Posterior vena cava (tissue), 2 donors: ENCODE data around the gene OPRD1. TPM values are rescaled to one million over a fixed set of nuclear protein-coding genes. Genes with fewer than 3 reads are reported as not detected.
A peak's percentile ranks its signal among the peaks of the same experiment; 100 is the strongest.
"Not testable (repeated sequence)": the region's sequence is repeated elsewhere in the genome, so short reads cannot be mapped to it uniquely, and the experiment has no call there.

Experiments
- DNase-seq: peaks from one replicate; pipeline ENCODE4 v3.0.0-alpha.2; 2020; ENCODE audit warnings: low spot score
- intact Hi-C, 2 donors: fragments of 100-400 bp; cut with DNase I; formaldehyde crosslinking; loops; one replicate each; pipeline versions ENCODE4 v1.14.1 to v1.14.2; 2022 to 2023
- total RNA-seq, 2 donors: library from RNA; stranded (reverse); fragmentation: NEBNext Ultra II Directional; extraction: Animal tissue kit (Norgen Biotek cat#: 25700); gene quantifications; one replicate each; pipeline ENCODE4 v1.2.1, GENCODE V29; 2021
- donor health status: DM: yes; HTN: yes; CAD: no.
- donor health status: DM: yes; HTN: yes; CAD: no.

OPRD1 gene
- total RNA-seq, 2 donors from 2014 or later = not detected

DNA sequence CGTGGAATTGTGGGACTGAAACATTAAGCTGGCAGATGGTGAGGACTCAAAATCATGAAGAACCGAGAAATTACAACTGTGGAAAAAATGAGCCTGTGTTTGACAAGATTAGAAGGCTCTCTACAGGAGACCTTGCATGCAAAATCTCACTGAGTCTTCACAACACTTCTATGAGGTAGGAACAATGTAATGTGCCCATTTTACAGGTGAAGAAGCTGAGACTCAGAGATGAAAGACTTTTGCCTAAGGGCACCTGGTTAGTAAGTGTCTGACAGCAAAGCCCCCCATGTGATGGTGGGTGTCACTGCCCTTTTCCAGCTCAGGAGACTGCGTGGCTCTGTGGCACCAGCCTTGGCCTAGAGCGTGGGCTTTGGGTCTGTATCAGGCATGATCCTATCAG, 21.0 kb downstream of the OPRD1 start:
- DNase-seq = no peak
- intact Hi-C loops = no loop called here

DNA sequence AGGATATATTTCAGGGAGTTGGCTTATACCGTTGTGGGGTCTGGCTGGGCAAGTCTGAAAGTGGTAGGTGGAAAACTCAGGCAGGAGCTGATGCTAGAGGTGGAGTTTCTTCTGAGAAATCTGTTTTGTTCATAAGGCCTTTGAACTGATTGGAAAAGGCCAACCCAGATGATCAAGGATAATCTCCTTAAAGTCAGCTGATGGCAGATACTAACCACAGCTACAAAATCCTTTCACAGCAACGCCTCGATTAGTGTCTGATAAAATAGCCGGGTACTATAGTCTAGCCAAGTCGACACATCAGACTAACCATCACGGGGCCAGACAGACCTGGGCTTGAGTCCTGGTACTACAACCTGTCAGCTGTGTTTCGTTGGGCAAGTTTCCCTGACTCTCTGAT, 21.4 kb downstream of the OPRD1 start:
- DNase-seq = peak; percentile 37
- intact Hi-C loops = no loop called here

GRCh38 chr1:28835237-28835650, 23.3 kb downstream of the OPRD1 start:
- DNase-seq = no peak
- intact Hi-C loops = no loop called here

- DNase-seq = no peak
- intact Hi-C loops = no loop called here
Observed at GRCh38 chr1:28836421-28836956, 24.5 kb downstream of the OPRD1 start.

DNA sequence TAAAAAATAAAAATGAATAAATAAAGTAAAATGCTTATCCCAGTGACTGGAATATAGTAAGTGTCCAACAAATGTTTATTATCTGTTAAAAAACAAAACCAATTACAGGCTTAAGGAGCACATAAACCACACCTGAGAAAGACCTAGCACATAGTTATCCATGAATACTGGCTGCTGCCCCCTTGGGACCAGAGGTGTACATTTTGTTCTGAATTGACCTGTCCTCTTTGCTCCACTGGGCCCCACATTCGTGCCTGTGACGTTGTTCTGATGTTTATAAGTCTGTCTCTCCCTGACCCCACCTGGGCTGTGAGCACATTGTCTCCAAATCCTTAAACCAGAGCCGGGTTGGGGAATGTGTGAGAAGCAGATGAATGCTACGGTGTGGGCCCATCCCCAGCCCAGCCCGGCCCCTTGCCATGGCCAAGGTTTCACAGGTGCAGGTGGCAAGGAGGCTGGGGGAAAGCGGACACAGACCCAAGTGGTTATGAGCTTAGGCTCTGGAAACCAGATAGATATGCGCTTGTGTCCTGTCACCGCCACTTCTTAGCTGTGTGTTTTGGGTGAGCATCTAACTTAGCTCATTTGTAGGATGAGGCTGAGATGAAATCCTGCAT, 29.1 kb downstream of the OPRD1 start:
- intact Hi-C loops = no loop called here
- DNase-seq = no peak

DNA sequence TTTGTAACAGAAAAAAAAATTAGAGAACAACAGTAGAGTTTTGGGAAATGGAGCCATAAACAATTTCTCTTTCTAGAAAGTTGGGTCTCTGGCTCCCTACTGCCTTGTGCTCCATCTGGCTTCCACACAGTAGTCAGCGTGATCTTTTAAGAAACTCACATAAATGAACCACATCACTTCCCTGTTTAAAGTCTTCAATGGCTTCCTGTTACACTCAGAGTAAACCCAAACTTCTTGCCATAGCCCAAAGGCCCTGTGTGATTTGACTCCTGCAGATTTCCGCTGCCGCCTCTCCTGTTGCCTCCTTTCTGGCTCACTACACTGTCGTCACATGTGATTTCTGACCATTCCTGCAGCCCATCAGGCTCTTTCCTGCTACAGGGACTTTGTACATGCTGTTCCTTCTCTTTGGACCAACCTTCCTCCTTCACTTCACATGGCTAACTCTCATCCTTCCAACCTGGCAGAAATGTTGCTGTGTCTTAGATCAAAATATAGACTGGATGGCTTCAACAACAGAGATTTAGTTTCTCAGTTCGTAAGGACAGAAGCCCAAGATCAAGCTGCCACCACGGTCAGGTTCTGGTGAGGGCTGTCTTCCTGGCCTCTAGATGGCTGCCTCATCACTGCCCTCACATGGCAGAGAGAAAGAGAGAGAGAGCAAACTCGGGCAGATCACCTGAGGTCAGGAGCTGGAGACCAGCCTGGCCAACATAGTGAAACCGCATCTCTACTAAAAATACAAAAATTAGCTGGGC, 34.0 kb downstream of the OPRD1 start:
- DNase-seq = no peak
- intact Hi-C loops = no loop called here

DNA sequence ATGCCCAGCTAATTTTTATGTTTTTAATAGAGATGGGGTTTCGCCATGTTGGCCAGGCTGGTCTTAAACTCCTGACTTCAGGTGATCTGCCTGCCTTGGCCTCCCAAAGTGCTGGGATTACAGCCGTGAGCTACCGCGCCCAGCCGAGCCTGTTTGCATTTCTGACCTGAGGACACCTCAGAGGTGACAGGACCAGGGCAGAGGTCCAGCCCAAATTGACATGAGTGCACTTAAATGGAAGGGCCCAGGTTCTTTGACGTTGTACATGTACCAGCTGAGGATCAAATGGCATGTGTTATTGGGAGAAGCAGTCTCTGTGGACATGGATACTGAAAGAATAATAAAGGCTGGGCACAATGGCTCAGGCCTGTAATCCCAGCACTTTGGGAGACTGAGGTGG, 35.2 kb downstream of the OPRD1 start:
- DNase-seq, intact Hi-C loops: not testable (repeated sequence)

DNA sequence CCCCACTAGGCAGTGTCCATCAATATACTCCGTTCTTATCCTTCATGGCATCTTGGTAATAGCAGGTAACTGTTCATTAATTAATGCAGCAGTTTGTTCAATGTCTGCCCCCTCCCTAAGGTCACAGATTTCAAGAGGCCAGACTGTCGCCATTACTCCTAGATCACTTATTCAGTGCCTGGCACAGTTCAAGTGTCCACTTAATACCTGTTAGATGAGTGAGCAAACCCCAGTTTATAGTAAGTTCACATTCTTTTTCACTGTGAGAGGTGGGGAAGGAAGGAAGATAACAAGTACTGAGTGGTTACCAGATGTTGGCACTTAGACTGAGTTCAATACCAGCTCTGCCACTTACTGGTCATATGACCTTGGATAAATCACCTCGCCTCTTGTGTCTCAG, 36.4 kb downstream of the OPRD1 start:
- intact Hi-C loops = no loop called here
- no peak for DNase-seq

DNA sequence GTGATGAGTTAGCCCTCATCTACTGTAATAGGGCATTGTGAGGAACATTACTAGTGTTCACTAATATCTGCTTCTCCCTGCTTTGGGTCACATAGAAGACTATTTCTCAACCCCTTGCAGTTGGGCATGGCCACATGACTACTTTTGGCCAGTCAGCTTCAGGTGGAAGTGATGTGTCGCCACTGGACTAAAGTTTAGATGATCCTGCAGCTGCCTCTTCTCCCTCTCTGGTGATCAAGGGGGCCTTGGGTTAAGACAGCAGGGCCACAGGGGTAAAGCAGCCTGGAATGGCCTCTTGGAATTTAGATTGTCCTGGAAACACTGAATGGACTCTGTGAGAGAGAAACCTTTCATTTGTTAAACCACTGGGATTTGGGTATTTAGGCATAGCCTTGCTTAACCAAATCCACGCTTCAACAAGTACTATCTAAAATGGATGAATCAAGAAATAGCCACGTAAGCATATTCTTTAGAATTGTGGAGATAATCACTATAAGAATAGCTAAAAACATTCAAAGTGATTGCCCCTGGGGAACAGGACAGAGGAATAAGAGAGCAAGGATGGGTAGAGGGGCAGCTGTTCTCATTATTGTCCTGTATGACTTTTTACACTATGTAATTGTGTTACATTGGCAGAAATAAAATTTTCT, 41.2 kb downstream of the OPRD1 start:
- intact Hi-C loops = no loop called here
- no peak for DNase-seq

DNA sequence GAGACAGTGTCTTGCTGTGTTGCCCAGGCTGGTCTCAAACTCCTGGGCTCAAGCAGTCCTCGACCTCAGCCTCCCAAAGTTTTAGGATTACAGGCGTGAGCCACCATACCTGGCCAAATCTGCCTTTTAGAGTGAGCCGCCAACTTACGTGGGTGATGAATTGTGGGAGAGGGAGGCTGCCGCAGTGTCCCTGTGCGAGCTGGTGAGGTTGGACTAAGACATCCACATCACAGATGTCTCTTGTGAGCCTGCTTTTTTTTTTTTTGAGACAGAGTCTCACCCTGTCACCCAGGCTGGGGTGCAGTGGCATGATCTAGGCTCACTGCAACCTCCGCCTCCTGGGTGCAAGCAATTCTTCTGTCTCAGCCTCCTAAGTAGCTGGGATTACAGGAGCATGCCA, 42.4 kb downstream of the OPRD1 start:
- intact Hi-C loops, DNase-seq: not testable (repeated sequence)

DNA sequence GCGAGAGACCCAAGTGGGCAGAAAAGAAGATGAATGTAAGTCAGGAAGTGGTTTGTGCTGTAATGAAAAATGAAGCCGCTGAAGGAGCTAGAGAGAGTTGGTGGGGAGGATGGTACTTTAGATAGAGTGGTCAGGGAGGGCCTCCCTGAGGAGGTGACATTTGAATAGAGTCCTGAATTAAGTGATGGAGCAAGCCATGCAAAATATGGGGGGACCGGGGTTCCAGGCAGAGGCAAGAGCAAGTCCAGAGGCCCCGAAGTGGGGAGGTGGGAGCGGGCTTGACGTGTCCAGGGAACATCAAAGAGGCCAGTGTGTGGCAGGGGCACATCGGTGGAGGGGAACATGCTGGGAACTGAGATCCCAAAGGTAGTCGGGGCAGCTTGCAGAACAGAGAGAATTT, 43.1 kb downstream of the OPRD1 start:
- DNase-seq = no peak
- intact Hi-C loops = no loop called here

- intact Hi-C loops = no loop called here
- no peak for DNase-seq
Observed at GRCh38 chr1:28855469-28855951, 43.5 kb downstream of the OPRD1 start.

- no peak for DNase-seq
- intact Hi-C loops = no loop called here
Observed at GRCh38 chr1:28855969-28856368, 44.0 kb downstream of the OPRD1 start.

DNA sequence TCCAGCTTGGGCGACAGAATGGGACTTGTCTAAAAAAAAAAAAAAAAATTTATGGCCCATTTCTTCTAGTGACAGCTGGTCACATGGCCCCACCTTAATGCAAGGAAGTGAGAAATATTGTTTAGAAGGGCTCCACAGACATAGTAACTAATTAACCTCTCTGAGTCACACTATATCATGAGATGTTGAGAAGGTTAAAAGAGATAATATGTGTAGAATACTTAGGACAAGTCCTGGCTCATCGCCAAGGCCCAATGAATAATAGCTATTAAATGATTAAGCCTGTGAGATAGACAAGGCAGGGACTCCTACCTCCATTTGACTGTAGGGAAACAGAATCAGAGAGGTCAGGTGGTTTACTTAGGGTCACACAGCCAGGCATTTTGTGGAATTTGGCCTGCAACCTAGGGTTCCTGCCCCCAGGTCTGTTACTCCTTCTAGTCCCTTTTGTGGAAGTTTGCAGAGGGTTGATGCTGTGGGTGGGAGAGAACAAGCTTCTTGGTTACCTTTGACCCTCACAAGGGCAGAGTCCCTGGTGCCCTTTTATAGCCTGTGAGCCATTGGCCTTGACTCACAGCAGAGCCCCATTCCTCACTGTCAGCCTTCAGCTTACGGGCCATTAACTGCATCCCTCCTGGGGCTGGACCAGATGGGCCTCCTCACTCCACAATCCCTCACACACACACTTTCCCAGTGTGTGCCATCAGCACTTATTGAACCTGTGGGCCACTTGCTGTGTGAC, 48.5 kb downstream of the OPRD1 start:
- DNase-seq = no peak
- intact Hi-C loops = no loop called here

- intact Hi-C loops = no loop called here
- no peak for DNase-seq
Observed at GRCh38 chr1:28862571-28863403, 50.8 kb downstream of the OPRD1 start.

DNA sequence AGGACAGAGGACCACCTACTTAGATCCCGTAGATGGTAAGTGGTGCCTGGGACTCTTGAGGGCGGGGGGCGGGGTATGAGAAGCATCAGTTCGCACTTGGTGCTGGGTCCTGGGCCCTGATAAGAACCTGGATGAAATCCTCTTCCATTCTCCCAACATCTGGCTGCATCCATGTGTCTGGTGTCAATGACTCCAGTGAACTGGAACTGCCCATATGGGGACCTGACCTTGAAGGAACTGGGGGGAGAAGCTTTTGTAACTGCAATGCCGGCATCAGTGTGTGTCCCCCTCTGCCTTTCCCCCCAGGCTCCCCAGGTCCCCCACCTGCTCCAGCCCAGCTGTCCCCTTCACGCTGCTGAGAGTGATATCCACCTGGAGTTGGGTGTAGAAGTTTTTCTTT, 52.7 kb downstream of the OPRD1 start:
- intact Hi-C loops = no loop called here
- no peak for DNase-seq

DNA sequence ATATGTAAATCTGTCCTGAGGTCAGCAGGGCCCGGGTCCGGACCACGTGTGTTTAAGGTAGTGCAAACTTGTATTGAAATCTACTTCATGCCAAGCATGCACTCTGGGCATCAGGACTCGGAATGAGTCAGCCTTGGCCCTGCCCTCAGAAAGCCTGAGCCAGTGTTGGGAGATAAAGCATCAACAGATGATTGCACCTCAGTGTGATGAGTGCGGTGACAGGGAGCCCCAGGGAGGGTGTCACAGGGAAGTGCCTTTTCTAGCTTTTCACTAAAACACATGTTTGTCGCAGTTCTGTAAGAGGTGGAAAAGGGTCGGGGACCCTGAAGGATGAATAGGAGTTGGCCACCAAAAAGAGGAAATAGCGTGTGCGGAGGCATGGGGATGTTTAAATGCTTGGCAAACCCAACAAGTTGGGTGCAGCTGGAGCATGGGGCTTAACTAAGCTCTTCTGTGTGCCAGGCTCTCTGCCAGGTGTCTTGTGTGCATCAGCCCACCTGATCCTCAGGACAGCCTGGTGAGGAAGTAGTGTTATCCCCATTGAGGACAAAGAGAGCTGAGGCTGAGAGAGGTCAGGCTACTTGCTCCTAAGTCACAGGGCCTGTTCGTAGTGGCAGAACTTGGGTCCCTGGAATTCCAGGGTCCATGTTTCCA, 54.2 kb downstream of the OPRD1 start:
- intact Hi-C loops = no loop called here

GRCh38 chr1:28867850-28868249, 55.9 kb downstream of the OPRD1 start:
- intact Hi-C loops = no loop called here
- no peak for DNase-seq

More for the DNA sequence above, 54.2 kb downstream of the OPRD1 start:
- no peak for DNase-seq
